GM23338 (cell line): ENCODE measurements around the gene KCNK15. TPM values are rescaled to one million over a fixed set of nuclear protein-coding genes. Genes with fewer than 3 reads are reported as not detected.

ENCODE experiments used
- ATAC-seq: fragments of 200-7000 bp; cut with Tn5 transposase; 3 replicates; pipeline ENCODE4 v1.9.1; 2020
- DNase-seq: peaks from one replicate; pipeline ENCODE4 v3.0.0-alpha.2; 2015; ENCODE audit warnings: low spot score
- H2AFZ ChIP-seq: fragments of 200-600 bp; sonication (generic); 2 replicates; pipeline ENCODE4 v1.8.0; 2016; ENCODE audit warnings: antibody characterized with exemption, mild to moderate bottlenecking, moderate library complexity
- H3F3A ChIP-seq: fragments of 200-600 bp; sonication (generic); replicated peaks from 2 replicates; pipeline ENCODE4 v1.8.0; 2017; ENCODE audit warnings: antibody characterized with exemption, mixed run types, low read depth
- H3K27ac ChIP-seq: fragments of 200-600 bp; sonication (generic); 2 replicates; pipeline ENCODE4 v1.6.1; 2016; ENCODE audit warnings: low read depth
- H3K27me3 ChIP-seq: fragments of 200-600 bp; sonication (generic); 2 replicates; pipeline ENCODE4 v1.8.0; 2016; ENCODE audit warnings: mild to moderate bottlenecking, mixed run types, moderate library complexity; ENCODE audit not compliant: insufficient read depth
- H3K36me3 ChIP-seq: fragments of 200-600 bp; sonication (generic); 2 replicates; pipeline ENCODE4 v1.8.0; 2016; ENCODE audit warnings: mild to moderate bottlenecking; ENCODE audit not compliant: insufficient read depth
- H3K4me1 ChIP-seq: fragments of 200-600 bp; sonication (generic); 2 replicates; pipeline ENCODE4 v1.8.0; 2016; ENCODE audit warnings: mild to moderate bottlenecking, moderate library complexity; ENCODE audit not compliant: insufficient read depth
- H3K4me2 ChIP-seq: fragments of 200-600 bp; sonication (generic); 2 replicates; pipeline ENCODE4 v1.7.1; 2017; ENCODE audit warnings: mixed run types
- H3K4me3 ChIP-seq: fragments of 200-600 bp; sonication (generic); 2 replicates; pipeline ENCODE4 v1.6.1; 2016; ENCODE audit warnings: mixed run types
- H3K79me2 ChIP-seq: fragments of 200-600 bp; sonication (generic); replicated peaks from 2 replicates; pipeline ENCODE4 v1.8.0; 2017; ENCODE audit warnings: mild to moderate bottlenecking; ENCODE audit not compliant: insufficient read depth
- H3K9me2 ChIP-seq: fragments of 200-600 bp; sonication (generic); 2 replicates; pipeline ENCODE4 v1.8.0; 2017; ENCODE audit not compliant: insufficient read depth
- H4K20me1 ChIP-seq: fragments of 200-600 bp; sonication (generic); replicated peaks from 2 replicates; pipeline ENCODE4 v1.8.0; 2017; ENCODE audit warnings: mild to moderate bottlenecking; ENCODE audit not compliant: insufficient read depth
- H3K27ac Mint-ChIP-seq: 2 replicates; pipeline ENCODE4 v1.8.0; 2020; ENCODE audit warnings: inconsistent platforms, mild to moderate bottlenecking, moderate library complexity, mixed read lengths
- H3K27me3 Mint-ChIP-seq: 3 replicates; pipeline ENCODE4 v1.8.0; 2022; ENCODE audit warnings: low read depth, mild to moderate bottlenecking, moderate library complexity, mixed read lengths, inconsistent platforms; ENCODE audit not compliant: insufficient read depth, poor library complexity
- H3K36me3 Mint-ChIP-seq: 3 replicates; pipeline ENCODE4 v1.8.0; 2021; ENCODE audit warnings: low read depth, mild to moderate bottlenecking, inconsistent platforms, moderate library complexity, mixed read lengths
- H3K4me1 Mint-ChIP-seq: 3 replicates; pipeline ENCODE4 v1.8.0; 2020; ENCODE audit warnings: mild to moderate bottlenecking, inconsistent platforms, mixed read lengths
- H3K4me3 Mint-ChIP-seq: 3 replicates; pipeline ENCODE4 v1.8.0; 2021; ENCODE audit warnings: moderate library complexity, mild to moderate bottlenecking, inconsistent platforms, mixed read lengths
- H3K9me3 Mint-ChIP-seq: 3 replicates; pipeline ENCODE4 v1.8.0; 2020; ENCODE audit warnings: moderate library complexity, mild to moderate bottlenecking, inconsistent platforms, mixed read lengths
- CREB1 ChIP-seq: fragments of 250-450 bp; sonication (Bioruptor Pico); IDR thresholded peaks from 2 replicates; pipeline ENCODE4 v1.5.0; 2020; ENCODE audit warnings: low read depth, mild to moderate bottlenecking, moderate library complexity
- CTCF ChIP-seq, 2 experiments: fragments of 200-600 bp in 1 of 2; sonication (generic) in 1 of 2; conservative IDR thresholded peaks; 2 replicates each; pipeline versions ENCODE4 v1.5.1 to v1.6.1; 2016 to 2017; ENCODE audit warnings: antibody characterized with exemption in 2 of 2, low read depth in 2 of 2, mild to moderate bottlenecking in 2 of 2, moderate library complexity in 1 of 2
- ETS1 ChIP-seq: IDR thresholded peaks from 2 replicates; pipeline ENCODE4 v1.6.1; 2016; ENCODE audit warnings: antibody characterized with exemption
- EZH2 ChIP-seq: fragments of 200-600 bp; sonication (generic); IDR thresholded peaks from one replicate; pipeline ENCODE4 v1.8.0; 2017; ENCODE audit warnings: antibody characterized with exemption, mild to moderate bottlenecking, low read depth; ENCODE audit not compliant: unreplicated experiment
- EZH2phosphoT487 ChIP-seq: fragments of 200-600 bp; sonication (generic); IDR thresholded peaks from one replicate; pipeline ENCODE4 v1.8.1; 2018; ENCODE audit warnings: antibody characterized with exemption; ENCODE audit not compliant: unreplicated experiment
- JUNB ChIP-seq: IDR thresholded peaks from one replicate; pipeline ENCODE4 v1.6.1; 2016; ENCODE audit warnings: antibody characterized with exemption; ENCODE audit not compliant: unreplicated experiment
- NANOG ChIP-seq: IDR thresholded peaks from 2 replicates; pipeline ENCODE4 v1.6.1; 2016; ENCODE audit warnings: antibody characterized with exemption, borderline replicate concordance
- POLR2AphosphoS5 ChIP-seq: IDR thresholded peaks from 2 replicates; pipeline ENCODE4 v1.6.1; 2016; ENCODE audit warnings: antibody characterized with exemption, low read depth
- REST ChIP-seq: IDR thresholded peaks from one replicate; pipeline ENCODE4 v1.6.1; 2018; ENCODE audit warnings: antibody characterized with exemption; ENCODE audit not compliant: unreplicated experiment
- STAT1 ChIP-seq: IDR thresholded peaks from one replicate; pipeline ENCODE4 v1.6.1; 2016; ENCODE audit warnings: antibody characterized with exemption; ENCODE audit not compliant: unreplicated experiment
- ZNF114 ChIP-seq: fragments of 250-450 bp; sonication (Bioruptor Pico); IDR thresholded peaks from 2 replicates; pipeline ENCODE4 v1.5.0; 2020; ENCODE audit warnings: mild to moderate bottlenecking, moderate library complexity
- ZNF331 ChIP-seq: fragments of 250-450 bp; sonication (Bioruptor Pico); IDR thresholded peaks from 2 replicates; pipeline ENCODE4 v1.5.0; 2020; ENCODE audit warnings: low read depth, mild to moderate bottlenecking, moderate library complexity
- ZNF462 ChIP-seq: fragments of 250-450 bp; sonication (Bioruptor Pico); IDR thresholded peaks from 2 replicates; pipeline ENCODE4 v1.5.0; 2020; ENCODE audit warnings: mild to moderate bottlenecking, moderate library complexity
- polyA plus RNA-seq: library from polyadenylated mRNA; unstranded; fragments of >200 nt; fragmentation: Nextera tagmentation; extraction: Ambion mirVana; gene quantifications from 2 replicates; pipeline ENCODE4 v1.2.1, GENCODE V29; 2016
- total RNA-seq: library from RNA; depleted of rRNA; stranded (reverse); fragments of >200 nt; shearing (Covaris generic); gene quantifications from 2 replicates; pipeline ENCODE4 v1.2.3, GENCODE V29; 2014

KCNK15 gene
- total and polyA plus RNA-seq, 2 experiments from 2014 or later: 0.63 to 3.3 TPM

- no peaks in the 10 kb centered on the region for H3K27me3 Mint-ChIP-seq
- Histone ChIP-seq H3K9me2 (no peaks in the 10 kb centered on the region), H3K27ac (no peak overlapping the region), H3K27me3 (no peaks in the 10 kb centered on the region), H3K4me1 (no peaks in the 10 kb centered on the region), H3F3A (no peaks in the 10 kb centered on the region), H3K36me3 (no peaks in the 10 kb centered on the region), H3K4me3 (no peak overlapping the region), H3K4me2 (no peak overlapping the region), H2AFZ (no peak overlapping the region), H4K20me1 (no peaks in the 10 kb centered on the region; the same call in 1 of the 2 replicates), H3K79me2 (no peaks in the 10 kb centered on the region)
- TF ChIP-seq STAT1: no peak
- no peak for TF ChIP-seq REST
- no peak for TF ChIP-seq CTCF (conservative IDR thresholded peaks at IDR 0.05; ENCODE audit: low read depth in 2 of 2)
- no peak for TF ChIP-seq NANOG
- TF ChIP-seq EZH2: no peak
- no peak for TF ChIP-seq ETS1
- TF ChIP-seq ZNF462 (CRISPR knock-in tag): no peak
- no peak for TF ChIP-seq ZNF114 (CRISPR knock-in tag)
- no peak for TF ChIP-seq EZH2phosphoT487
- TF ChIP-seq CREB1 (CRISPR knock-in tag): no peak
- TF ChIP-seq JUNB: no peak
- no peak for TF ChIP-seq POLR2AphosphoS5
- no peak for TF ChIP-seq ZNF331 (CRISPR knock-in tag)
- ATAC-seq (no peak), DNase-seq (no peak)
- peaks cover 4% of the 10 kb centered on the region; the same call in 1 of the 3 replicates for H3K4me1 Mint-ChIP-seq
- H3K36me3 Mint-ChIP-seq: peaks cover 3% of the 10 kb centered on the region; the same call in 1 of the 3 replicates
- H3K4me3 Mint-ChIP-seq: no peak overlapping the region
- no peaks in the 10 kb centered on the region for H3K9me3 Mint-ChIP-seq
- no peak overlapping the region for H3K27ac Mint-ChIP-seq
Observed at GRCh38 chr20:44769481-44769863, 23.8 kb downstream of the KCNK15 start.
